HG02588 (cell line): Measurements from ENCODE around the gene SLC35E2B.
"Not testable (repeated sequence)": the region's sequence is repeated elsewhere in the genome, so short reads cannot be mapped to it uniquely, and the experiment has no call there.

Source experiments
- ATAC-seq: cut with Tn5 transposase; IDR thresholded peaks from one replicate; pipeline ENCODE4 v1.9.1; 2021; ENCODE audit warnings: mild to moderate bottlenecking, moderate library complexity; ENCODE audit not compliant: unreplicated experiment

Gene SLC35E2B

GRCh38 chr1:1677718-1678580, 14.6 kb downstream of the SLC35E2B start:
- peak; percentile 48 for ATAC-seq

GRCh38 chr1:1676087-1676486, 16.5 kb downstream of the SLC35E2B start:
- ATAC-seq = not testable (repeated sequence)

- not testable (repeated sequence) for ATAC-seq
Observed at GRCh38 chr1:1675218-1675617, 17.4 kb downstream of the SLC35E2B start.

GRCh38 chr1:1674806-1675205, 17.8 kb downstream of the SLC35E2B start:
- not testable (repeated sequence) for ATAC-seq

GRCh38 chr1:1672181-1672965, 20.2 kb downstream of the SLC35E2B start:
- no peak for ATAC-seq

- ATAC-seq = no peak
Observed at GRCh38 chr1:1671365-1672119, 21.1 kb downstream of the SLC35E2B start.

GRCh38 chr1:1670866-1671265, 21.7 kb downstream of the SLC35E2B start:
- ATAC-seq = no peak

GRCh38 chr1:1669468-1670440, 22.8 kb downstream of the SLC35E2B start:
- ATAC-seq = no peak

GRCh38 chr1:1666526-1666925, 26.1 kb downstream of the SLC35E2B start:
- ATAC-seq = no peak

- no peak for ATAC-seq
Observed at GRCh38 chr1:1665815-1666251, 26.8 kb downstream of the SLC35E2B start.

- no peak for ATAC-seq
Observed at GRCh38 chr1:1664941-1665814, 27.4 kb downstream of the SLC35E2B start.

- not testable (repeated sequence) for ATAC-seq
Observed at GRCh38 chr1:1664318-1664717, 28.3 kb downstream of the SLC35E2B start.

GRCh38 chr1:1662830-1663560, 29.6 kb downstream of the SLC35E2B start:
- not testable (repeated sequence) for ATAC-seq

- ATAC-seq = not testable (repeated sequence)
Observed at GRCh38 chr1:1662392-1662791, 30.2 kb downstream of the SLC35E2B start.

GRCh38 chr1:1658583-1659549, 33.7 kb downstream of the SLC35E2B start, which contains the start of gene CDK11B:
Gene CDK11B (minus strand): TSS chr1:1659004. CDS start chr1:1657485, 1,519 bp downstream.
- ATAC-seq = peak; percentile 85

GRCh38 chr1:1648265-1648664, 44.3 kb downstream of the SLC35E2B start:
- ATAC-seq = not testable (repeated sequence)
